ENCODE data around the gene CDC42BPG. TPM values are rescaled to one million over a fixed set of nuclear protein-coding genes. Genes with fewer than 3 reads are reported as not detected.
A peak's percentile ranks its signal among the peaks of the same experiment; 100 is the strongest.

The CDC42BPG gene
- total and polyA plus RNA-seq, 9 of the 15 experiments (the other 6 are each of a cell fraction or from before 2014, with no cell fraction given): 0.04 to 8.8 (median 2.1) TPM

- TF ChIP-seq, protein P1, sequence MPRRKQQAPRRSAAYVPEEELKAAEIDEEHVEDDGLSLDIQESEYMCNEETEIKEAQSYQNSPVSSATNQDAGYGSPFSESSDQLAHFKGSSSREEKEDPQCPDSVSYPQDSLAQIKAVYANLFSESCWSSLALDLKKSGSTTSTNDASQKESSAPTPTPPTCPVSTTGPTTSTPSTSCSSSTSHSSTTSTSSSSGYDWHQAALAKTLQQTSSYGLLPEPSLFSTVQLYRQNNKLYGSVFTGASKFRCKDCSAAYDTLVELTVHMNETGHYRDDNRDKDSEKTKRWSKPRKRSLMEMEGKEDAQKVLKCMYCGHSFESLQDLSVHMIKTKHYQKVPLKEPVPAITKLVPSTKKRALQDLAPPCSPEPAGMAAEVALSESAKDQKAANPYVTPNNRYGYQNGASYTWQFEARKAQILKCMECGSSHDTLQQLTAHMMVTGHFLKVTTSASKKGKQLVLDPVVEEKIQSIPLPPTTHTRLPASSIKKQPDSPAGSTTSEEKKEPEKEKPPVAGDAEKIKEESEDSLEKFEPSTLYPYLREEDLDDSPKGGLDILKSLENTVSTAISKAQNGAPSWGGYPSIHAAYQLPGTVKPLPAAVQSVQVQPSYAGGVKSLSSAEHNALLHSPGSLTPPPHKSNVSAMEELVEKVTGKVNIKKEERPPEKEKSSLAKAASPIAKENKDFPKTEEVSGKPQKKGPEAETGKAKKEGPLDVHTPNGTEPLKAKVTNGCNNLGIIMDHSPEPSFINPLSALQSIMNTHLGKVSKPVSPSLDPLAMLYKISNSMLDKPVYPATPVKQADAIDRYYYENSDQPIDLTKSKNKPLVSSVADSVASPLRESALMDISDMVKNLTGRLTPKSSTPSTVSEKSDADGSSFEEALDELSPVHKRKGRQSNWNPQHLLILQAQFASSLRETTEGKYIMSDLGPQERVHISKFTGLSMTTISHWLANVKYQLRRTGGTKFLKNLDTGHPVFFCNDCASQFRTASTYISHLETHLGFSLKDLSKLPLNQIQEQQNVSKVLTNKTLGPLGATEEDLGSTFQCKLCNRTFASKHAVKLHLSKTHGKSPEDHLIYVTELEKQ (CRISPR knock-in tag; IDR thresholded peaks at IDR 0.05): no peak
- TF ChIP-seq RBM14 (IDR thresholded peaks at IDR 0.05; ENCODE audit: borderline replicate concordance, insufficient read depth, low read depth, low read length) (no peak), POU5F1 (IDR thresholded peaks at IDR 0.05; ENCODE audit: borderline replicate concordance, low read depth, low read length, partially characterized antibody) (no peak), ZBTB33 (CRISPR knock-in tag; IDR thresholded peaks at IDR 0.05) (peak; percentile 74; the same call in 1 of the 2 replicates), HNRNPH1 (optimal IDR thresholded peaks at IDR 0.05; ENCODE audit: low read depth, low read length) (no peak), FOXO4 (CRISPR knock-in tag; IDR thresholded peaks at IDR 0.05) (no peak), SLC30A9 (CRISPR knock-in tag; IDR thresholded peaks at IDR 0.05) (no peak), COPS2 (conservative IDR thresholded peaks at IDR 0.05) (no peak), SRF (CRISPR knock-in tag; IDR thresholded peaks at IDR 0.05) (peak in 1 of 2 experiments; percentile 72; a peak in 1 of 4 replicates)
Observed at GRCh38 chr11:64864473-64865285, 20.2 kb upstream of the CDC42BPG start (continued).

Measured in K562 (cell line).